ENCODE measurements around the gene CDKN1C.

- TF ChIP-seq POLR2A (IDR thresholded peaks at IDR 0.05; ENCODE audit: low read length) (no peak), GATA1 (IDR thresholded peaks at IDR 0.05; ENCODE audit: low read depth, low read length) (no peak)
Measured at GRCh38 chr11:2892215-2892966, 6.8 kb upstream of the CDKN1C start.
